Astrocyte of the cerebellum (primary cell): ENCODE results near the gene PDLIM7.

ENCODE experiments used
- DNase-seq: peaks from one replicate; pipeline ENCODE4 v3.0.0-alpha.2; 2011; ENCODE audit warnings: low read depth
- H3K4me3 ChIP-seq: 2 replicates; pipeline ENCODE4 v1.5.1; 2011; ENCODE audit warnings: mild to moderate bottlenecking, low read depth, low read length, moderate library complexity
- in situ Hi-C: cut with HindIII; loops from 2 replicates; pipeline ENCODE4 v1.10.0; 2017; ENCODE audit warnings: low sequenced_read_pairs
- TF ChIP-seq, protein P1 (sequence below): IDR thresholded peaks from 2 replicates; pipeline ENCODE4 v1.5.1; 2012; ENCODE audit warnings: low read length, low read depth, moderate library complexity, mild to moderate bottlenecking; ENCODE audit errors: missing control alignments

Gene PDLIM7

DNA sequence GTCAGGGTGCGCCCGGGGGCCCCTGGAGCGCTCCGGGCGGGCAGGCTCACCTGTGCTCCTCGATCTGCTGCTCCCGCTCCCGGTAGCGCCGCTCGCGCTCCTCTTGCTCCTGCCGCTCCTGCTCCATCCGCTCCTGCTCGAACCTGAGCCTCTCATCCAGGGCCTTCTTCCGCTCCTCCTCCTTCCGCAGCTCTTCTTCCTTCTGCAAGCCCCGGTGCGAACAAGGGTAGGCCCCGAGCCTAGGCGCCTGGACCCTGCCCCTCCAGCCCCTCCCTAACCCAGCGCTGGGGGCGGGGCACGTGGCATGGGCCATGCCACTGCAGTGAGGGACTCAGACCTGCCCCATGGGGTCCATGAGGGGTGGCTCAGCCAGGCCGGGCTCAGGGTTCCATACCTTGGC is 30.5 kb downstream of the PDLIM7 start:
- in situ Hi-C loops, result no loop called here
- no peak for DNase-seq
- TF ChIP-seq, protein P1, sequence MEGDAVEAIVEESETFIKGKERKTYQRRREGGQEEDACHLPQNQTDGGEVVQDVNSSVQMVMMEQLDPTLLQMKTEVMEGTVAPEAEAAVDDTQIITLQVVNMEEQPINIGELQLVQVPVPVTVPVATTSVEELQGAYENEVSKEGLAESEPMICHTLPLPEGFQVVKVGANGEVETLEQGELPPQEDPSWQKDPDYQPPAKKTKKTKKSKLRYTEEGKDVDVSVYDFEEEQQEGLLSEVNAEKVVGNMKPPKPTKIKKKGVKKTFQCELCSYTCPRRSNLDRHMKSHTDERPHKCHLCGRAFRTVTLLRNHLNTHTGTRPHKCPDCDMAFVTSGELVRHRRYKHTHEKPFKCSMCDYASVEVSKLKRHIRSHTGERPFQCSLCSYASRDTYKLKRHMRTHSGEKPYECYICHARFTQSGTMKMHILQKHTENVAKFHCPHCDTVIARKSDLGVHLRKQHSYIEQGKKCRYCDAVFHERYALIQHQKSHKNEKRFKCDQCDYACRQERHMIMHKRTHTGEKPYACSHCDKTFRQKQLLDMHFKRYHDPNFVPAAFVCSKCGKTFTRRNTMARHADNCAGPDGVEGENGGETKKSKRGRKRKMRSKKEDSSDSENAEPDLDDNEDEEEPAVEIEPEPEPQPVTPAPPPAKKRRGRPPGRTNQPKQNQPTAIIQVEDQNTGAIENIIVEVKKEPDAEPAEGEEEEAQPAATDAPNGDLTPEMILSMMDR, result no peak
- no peak overlapping the region for H3K4me3 ChIP-seq

DNA sequence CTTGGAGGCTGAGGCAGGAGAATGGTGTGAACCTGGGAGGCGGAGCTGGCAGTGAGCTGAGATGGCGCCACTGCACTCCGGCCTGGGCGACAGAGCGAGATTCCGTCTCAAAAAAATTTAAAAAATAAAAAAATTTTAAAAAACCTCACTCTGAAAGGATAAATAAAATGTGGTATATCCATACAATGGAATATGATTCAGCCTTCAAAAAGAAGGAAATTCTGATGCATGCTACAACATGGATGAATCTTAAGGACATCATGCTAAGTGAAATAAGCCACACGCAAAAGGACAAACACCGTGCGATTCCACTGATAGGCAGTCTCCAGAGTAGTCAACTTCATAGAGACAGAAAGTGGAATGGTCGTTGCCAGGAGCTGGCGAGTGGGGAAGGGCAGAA is 32.4 kb downstream of the PDLIM7 start:
- in situ Hi-C loops, result no loop called here
- H3K4me3 ChIP-seq, result no peak overlapping the region
- TF ChIP-seq, protein P1, result no peak
- no peak for DNase-seq

DNA sequence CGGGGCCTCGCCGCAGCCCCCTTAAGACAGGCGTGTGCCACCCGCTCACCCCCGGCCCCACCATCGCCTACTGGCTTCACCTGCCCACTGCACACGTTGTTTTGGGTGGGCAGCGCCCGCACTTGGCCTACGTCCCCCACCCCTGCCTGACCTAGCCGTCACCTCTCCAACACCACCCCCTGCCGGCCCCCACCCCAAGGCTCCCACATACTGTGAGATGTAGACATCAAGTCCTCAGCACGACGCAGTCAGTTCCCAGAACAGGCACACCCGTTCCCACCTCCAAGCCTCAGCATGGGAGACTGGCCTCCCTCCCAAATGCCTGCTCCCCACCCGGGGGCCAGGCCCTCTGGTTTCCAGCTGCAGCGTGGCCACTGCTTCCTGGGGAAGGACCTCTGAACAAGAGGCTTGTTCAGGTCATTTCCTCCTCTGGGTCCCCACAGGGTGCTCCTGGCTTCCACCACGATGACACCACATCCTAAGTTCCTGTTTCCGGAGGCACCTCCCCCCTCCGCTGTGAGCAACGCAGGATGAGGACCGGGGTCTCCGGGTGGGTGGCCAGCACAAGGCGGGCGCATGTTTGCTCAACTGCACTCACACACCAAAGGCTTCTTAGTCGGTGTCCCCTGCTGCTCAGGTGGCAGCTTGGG is 35.3 kb downstream of the PDLIM7 start:
- TF ChIP-seq, protein P1, result no peak
- in situ Hi-C loops, result no loop called here
- H3K4me3 ChIP-seq, result no peak overlapping the region
- no peak for DNase-seq

DNA sequence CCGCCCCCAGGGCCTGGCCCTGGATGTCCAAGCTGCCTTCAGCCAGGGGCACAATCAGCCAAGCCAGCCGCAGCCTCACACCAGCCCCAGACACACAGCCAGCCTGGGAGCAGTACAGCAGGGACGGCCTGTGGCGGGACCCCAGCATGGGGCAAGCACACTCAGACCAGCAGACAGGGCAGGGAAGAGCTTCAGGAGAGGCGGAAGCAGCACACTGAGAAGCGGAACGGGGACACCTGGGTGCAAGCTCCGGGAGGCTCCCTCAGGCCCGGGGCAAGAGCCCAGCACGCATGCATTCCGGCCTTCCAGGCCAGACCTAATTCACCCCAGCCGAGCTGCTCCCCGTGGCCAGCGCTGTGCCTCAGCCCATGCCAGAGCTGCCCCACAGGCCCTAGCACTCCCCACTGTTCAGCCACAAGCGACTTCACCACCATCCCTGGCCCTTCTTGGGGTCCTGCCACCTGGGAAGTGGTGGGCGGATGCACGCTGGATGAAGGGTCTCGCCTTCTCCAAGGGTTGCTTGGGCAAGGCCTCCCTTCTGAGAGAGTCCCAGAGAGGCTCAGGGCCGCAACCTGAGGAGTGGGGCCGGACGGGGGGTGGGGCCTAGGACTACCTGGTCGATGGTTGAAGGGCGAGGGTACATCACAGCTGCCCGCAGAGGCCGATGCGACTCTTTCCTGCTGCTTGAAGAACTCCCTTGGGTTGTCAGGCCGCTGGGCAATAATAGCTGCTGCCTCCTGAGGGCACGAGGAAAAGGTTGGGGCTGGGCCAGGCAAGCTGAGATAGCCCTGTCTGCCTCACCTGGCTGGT is 37.4 kb downstream of the PDLIM7 start:
- TF ChIP-seq, protein P1, result no peak
- no peak for DNase-seq
- H3K4me3 ChIP-seq, result no peak overlapping the region
- in situ Hi-C loops, result no loop called here

DNA sequence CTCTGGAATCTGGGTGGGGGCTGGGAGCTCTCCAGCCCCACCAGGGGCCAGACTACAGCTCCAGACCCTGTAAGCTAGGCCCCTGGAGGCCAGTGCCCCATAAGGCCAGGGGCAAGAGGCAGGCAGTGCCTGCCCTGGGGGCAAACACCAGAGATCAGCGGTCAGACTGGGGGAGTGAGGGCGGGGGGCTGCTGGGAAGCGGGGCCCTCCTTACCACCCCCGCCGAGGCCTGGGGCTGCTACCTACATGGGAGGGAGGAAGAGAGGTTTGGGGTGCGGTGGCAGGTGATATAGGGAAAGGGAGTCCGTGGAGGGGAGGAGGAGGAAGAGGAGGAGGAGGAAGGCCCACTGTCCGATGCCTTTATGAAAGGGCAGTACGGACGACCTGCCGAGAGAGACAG is 38.0 kb downstream of the PDLIM7 start:
- TF ChIP-seq, protein P1, result no peak
- H3K4me3 ChIP-seq, result no peak overlapping the region
- in situ Hi-C loops, result no loop called here
- DNase-seq, result no peak

DNA sequence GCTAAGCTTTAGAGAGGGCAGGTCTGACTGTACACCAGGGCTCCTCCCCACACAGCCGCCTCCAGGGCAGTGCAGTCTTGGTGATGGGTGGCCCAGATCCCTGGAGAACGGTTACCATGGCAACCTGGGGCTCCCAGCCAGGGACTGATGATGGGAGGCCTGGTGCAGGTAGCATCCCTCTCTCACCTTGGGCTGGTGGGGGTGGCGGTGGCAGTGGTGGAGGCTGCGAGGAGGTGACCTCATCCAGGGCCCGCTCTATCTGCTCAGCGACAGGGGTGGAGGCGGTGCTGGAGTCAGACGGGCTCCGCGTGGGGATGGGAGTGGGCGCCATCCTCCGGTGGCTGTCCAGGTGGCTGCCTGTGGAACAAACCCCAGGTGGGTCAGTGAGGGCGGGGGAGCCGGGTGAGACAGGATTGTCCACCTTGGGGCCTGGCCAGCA is 38.5 kb downstream of the PDLIM7 start:
- TF ChIP-seq, protein P1, result no peak
- in situ Hi-C loops, result no loop called here
- DNase-seq, result no peak
- H3K4me3 ChIP-seq, result no peak overlapping the region
